Globus pallidus (tissue), 1 donor: ENCODE measurements around the gene PIK3R2.
"Not testable (repeated sequence)": the region's sequence is repeated elsewhere in the genome, so short reads cannot be mapped to it uniquely, and the experiment has no call there.

Experiments used
- DNase-seq: peaks from one replicate; pipeline ENCODE4 v3.0.0-alpha.2; 2015; ENCODE audit warnings: low spot score

PIK3R2 gene

DNA sequence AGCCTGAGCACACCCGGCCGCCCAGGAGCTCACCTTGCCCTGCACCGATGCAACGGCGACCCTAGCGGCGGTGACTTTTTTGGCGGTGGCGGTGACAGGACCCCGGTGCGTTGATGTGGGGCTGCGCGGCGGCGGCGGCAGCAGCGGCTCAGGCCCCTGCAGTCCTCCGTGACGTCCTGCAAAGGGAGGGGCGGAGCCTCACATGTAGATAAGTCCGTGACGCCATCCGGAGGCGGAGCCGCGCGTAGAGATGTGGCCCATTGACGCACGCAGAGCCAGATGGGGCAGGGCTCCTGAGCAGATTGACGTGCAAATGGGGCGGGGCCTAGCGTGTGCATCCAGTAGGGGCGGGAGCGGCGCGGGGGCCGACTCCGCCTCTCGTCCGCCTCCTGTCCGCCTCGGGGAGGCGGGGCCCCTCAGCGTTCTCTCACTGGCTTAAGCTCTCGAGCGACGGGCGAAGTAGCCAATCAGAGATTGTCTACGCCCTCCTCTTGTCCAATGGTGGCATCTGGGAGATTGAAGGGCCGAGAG lies 51.0 kb downstream of the PIK3R2 start, which contains the start of gene RAB3A:
RAB3A (minus strand) TSS at position 180 of the 531 bp plus-strand sequence. CDS start 1,302 bp downstream, outside the sequence.
- DNase-seq, result peak; percentile 100

DNA sequence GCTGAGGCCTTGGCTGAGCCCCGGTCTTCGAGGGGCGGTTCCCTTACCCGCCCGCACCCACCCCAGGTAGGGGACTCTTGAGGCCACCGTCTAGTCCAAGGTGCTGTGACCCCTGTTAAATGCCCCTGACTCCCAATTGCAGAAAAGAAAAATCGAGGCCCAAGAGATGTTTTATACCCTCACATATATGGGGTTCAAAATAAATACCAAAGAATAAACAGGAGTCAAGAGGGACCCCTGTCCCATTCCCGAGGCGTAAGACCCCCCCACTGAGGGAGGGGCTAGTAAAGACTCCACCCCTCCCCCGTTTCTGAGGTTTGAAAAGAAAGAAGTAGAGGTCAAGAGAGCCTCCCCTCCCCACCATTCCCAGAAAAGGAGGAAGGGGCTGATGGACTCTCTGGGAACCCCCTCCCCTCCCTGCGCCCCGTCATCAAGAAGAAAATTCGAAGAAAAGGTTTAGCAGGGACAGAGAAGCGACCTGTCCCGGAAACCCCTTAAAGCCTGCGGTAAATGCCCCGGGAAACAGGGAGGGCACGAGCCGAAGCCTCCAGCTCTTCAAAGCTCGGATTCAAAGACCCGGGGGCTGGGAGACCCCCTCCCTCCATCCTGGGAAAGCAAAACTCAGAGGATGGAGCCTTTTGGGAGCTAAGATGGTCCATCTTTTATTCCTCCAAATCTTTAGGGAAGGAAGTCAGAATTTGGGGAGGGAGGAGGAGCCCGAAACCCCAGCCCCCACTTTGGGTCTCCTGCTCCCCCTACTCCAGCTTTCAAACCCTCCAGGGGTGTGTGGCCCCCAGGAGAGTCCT lies 51.6 kb downstream of the PIK3R2 start:
- no peak for DNase-seq

GRCh38 chr19:18205200-18205892 lies 52.4 kb downstream of the PIK3R2 start:
- DNase-seq, result peak; percentile 80

DNA sequence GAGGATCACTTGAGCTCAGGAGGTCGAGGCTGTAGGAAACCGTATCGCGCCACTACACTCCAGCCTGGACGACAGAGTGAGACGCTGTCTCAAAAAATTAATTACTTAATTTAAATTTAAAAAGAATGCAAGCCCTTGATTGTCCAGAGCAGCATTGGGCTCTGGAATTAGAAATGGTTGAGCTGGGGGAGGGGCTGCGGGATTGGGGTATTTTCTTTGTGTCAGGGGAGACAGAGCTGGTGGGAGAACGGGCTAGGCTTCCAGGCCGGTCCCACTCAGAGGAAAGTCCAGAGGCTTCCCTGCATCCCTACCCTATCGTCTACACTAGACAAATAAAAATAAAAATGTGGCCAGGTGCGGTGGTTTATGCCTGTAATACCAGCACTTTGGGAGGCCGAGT lies 53.1 kb downstream of the PIK3R2 start:
- no peak for DNase-seq

DNA sequence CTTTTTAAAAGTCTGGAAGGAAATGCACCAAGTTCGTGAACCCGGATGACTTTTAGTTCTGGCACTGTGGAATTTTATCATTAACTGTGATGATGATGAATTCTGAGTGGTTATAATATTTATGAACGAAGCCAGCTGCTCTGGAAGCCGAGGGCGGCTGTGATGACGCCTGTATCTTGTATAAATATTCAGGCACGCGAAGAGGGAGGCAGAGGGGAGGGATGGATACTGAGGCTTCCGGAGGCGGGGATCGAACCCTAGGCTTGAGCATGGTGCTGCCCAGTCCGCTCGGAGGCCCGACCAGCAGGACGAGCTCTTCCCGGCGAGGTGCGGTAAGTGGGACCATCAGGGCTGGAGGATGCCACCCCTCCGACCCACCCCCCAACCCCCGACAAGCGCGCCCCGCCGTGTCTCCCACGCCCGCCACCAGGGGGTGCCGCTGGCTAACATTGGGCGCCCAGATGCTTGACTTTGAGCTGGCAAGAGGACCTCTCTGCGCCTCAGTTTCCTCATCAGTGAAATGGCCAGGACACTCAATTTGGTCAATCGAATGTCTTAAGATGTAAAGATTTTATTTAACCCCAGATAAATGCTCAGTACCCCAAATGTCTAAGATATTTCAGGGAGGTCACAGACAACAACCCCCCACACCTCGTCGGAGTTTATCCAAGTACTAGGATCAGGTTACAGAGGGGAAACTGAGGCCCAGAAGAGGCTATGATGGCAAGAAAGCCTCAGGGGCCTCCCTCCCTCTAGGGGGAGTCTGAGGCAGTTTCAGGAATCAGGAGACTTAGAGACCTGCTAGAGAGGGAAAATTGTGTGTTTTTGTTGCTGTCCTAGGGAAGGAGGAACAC lies 55.4 kb downstream of the PIK3R2 start:
- no peak for DNase-seq

DNA sequence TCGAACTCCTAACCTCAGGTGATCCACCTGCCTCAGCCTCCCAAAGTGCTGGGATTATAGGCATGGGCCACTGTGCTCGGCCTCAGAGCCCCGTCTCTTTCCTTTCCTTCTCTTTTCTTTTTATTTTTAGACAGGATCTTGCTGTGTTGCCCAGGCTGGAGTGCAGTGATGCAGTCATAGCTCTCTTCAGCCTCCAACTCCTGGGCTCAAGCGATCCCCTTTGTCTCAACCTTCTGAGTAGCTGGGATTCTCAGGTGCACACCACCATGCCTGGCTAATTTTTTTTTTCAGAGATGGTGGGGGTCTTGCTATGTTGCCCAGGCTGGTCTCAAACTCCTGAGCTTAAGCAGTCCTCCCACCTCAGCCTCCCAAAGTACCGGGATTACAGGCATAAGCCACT lies 56.9 kb downstream of the PIK3R2 start:
- DNase-seq, result not testable (repeated sequence)

DNA sequence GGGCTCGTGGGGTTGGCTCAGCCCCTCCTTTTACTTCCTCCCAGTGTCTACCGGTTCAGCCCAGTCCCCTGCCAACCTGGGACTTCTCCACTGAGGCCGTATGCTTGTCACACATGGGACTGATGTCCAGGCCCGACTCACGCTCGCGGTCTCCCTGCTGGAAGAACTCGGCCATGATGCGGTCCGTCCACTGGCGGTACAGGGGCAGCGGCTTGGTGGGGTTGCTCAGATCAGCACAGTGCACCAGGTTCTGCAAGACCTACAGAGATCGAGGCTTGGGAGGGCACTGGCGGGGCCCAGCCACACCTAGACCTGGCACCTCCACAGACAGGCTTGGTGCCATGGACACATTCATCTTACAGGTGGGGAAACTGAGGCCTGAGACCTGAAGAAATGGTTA lies 58.7 kb downstream of the PIK3R2 start:
- no peak for DNase-seq

GRCh38 chr19:18214779-18215433 lies 61.9 kb downstream of the PIK3R2 start:
- DNase-seq, result no peak

DNA sequence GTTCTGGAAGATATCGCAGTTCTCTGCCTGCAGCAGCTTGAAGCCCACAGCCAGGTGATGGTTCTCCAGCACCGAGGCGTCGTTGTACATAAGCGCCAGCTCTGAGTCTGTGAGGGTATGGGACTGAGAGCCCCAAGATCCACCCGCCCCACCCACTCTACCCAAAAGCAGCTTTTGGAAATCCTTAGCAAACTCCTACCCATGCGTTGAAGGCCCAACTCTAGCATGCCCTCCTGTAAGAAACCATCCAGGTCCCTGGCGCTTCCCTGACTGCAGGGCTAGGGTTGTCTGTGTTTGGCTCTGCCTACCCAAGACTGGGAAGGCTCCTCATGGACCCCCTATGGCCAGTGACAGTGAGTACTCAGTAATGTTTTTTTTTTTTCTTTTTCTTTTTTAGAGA lies 63.8 kb downstream of the PIK3R2 start:
- no peak for DNase-seq

GRCh38 chr19:18218159-18218558 lies 65.2 kb downstream of the PIK3R2 start:
- DNase-seq, result no peak

DNA sequence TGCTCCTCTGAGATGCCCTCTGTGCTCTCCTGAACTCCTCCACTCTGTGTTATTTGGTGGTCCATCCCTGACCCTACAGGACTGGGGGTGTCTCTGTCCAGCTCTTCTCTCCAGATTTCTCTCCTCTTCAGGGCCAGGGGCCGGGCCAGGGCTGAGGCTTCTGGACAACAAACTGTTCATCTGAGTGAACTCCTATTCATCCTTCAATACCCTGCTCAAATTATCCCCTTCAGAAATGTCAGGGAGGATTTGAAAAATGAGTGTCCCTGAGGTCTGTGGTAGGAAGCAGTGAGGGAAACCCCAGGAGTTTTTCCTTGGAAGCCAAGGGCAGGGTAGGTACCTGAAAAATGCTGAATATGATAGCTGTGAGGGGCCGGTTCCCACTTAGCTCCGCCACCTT lies 65.6 kb downstream of the PIK3R2 start:
- DNase-seq, result no peak
